Subcutaneous preadipocyte (primary cell): ENCODE data around the gene SOX4. TPM values are rescaled to one million over a fixed set of nuclear protein-coding genes. Genes with fewer than 3 reads are reported as not detected.

Experiments
- small RNA-seq: library from RNA; depleted of rRNA; stranded (forward); fragments of <200 nt; gene quantifications from one replicate; pipeline ENCODE3, GENCODE V24; 2012
- total RNA-seq: library from RNA; depleted of rRNA; stranded (reverse); fragments of >200 nt; gene quantifications from 2 replicates; pipeline ENCODE4 v1.2.3, GENCODE V29; 2012

SOX4 gene
- 3.7 and 5.9 TPM in 2 replicates for total RNA-seq

DNA sequence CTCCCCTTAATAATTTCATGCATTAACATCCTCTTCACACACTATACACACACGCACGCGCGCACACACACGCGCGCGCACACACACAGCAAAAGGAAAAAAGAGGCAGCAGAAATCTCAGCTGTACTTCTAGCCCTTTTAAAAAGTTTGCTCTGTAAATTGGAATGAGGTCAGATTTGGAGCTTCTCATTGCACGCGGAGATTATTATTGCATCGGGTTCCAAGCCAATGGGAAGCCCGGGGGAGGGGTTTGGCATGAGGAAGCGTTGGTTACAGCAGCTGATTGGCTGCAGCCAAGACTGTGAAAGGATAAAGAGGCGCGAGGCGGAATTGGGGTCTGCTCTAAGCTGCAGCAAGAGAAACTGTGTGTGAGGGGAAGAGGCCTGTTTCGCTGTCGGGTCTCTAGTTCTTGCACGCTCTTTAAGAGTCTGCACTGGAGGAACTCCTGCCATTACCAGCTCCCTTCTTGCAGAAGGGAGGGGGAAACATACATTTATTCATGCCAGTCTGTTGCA, at the start of gene SOX4:
Gene SOX4, plus strand, starts transcription at position 340 of the 515 bp plus-strand sequence. CDS start 784 bp downstream, outside the sequence.

Small RNAs within 50 kb of the gene (small RNA-seq; reads per million reads assigned to genes)
- gene BOLA2P3, result not detected
